HG03354 (cell line): ENCODE results near the gene THBS4.

Experiments used
- ATAC-seq: cut with Tn5 transposase; IDR thresholded peaks from one replicate; pipeline ENCODE4 v1.9.1; 2021; ENCODE audit warnings: mild to moderate bottlenecking; ENCODE audit not compliant: unreplicated experiment, poor library complexity, severe bottlenecking

THBS4 gene

DNA sequence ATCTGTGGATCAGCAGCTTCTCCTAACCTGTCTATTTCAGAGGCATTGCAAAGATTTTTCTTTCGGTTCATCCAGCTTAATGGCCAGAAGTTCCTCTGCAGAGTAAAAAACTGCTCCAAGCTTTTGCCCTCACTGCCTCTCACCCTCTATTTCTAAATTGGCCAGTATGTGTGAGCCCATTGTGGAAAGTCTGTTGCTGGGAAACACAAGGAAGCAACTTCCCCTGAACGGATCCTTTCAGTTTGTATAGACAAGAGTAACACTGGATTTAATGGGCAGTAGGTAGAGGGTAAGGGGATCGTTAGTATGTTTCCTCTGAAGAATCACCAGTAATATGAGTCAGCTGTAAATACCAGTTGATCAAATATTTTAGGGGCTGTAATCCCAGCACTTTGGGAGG, 7.2 kb downstream of the THBS4 start:
- ATAC-seq, result no peak

DNA sequence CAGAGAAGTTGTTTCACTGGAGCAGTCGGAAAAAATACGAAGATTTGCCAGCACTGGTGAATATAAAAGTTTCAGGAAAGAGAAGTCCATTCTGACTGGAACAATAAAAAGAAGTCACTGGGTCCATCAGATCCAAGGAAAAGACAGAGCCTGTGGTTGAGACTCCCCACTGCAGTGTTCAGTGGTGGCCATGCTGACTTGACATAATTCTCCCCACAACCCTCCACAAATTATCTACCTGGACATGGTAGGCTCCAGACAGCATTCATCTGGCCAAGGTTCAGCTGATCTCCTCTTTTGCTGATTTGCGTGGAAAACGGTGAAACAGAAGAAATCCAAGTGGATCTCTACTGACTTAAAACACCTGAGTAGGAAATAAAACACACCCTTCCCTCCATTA, 8.0 kb downstream of the THBS4 start:
- ATAC-seq, result no peak

DNA sequence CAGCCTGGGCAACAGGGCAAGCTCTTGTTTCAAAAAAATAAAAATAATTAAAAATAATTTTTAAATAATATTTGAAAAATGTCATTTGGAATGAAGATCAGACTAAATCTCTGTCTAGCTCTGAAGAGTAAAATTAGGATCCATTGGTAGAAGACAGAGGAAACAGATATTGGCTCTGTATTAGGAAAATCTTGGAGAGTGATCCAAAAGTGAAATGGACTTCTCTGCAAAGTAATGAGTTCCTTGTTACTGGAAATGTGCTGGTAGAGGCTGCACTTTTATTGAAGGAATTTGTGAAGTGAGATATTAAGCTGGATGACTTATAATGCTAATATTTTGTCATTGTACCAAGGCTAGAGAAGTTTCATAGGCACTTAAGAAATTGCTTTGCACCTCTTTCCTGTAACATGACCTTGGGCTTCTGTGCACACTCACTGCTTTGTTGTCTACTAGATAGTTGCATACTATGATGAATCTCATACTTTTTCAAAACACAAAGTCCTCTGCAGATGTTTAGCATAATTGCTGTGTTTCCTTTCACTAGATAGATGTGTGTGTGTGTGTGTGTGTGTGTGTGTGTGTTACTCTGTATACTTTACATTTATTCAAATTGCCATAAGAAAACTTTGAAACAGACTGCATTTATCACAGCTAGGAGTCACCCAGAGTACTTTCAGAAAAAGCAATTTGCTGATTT, 13.1 kb downstream of the THBS4 start:
- no peak for ATAC-seq

DNA sequence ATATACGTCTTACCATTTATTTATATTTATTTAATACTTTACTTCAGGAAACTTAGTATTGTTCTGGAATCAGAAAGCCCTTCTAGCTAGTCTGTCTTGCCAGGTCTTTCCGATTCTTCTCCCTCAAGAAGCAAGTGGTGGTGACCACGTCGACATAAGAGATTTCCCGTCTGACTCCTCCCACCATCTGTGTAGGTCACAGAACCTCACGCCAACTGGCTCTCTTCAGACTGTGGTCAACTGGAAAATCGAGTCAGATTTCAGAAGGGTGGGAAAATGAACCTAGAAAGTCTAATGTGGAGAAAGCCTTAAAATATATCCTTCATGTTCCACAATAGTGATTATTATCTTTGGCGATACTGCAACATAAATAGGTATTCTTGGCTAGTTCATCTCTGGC, 17.3 kb downstream of the THBS4 start:
- no peak for ATAC-seq

DNA sequence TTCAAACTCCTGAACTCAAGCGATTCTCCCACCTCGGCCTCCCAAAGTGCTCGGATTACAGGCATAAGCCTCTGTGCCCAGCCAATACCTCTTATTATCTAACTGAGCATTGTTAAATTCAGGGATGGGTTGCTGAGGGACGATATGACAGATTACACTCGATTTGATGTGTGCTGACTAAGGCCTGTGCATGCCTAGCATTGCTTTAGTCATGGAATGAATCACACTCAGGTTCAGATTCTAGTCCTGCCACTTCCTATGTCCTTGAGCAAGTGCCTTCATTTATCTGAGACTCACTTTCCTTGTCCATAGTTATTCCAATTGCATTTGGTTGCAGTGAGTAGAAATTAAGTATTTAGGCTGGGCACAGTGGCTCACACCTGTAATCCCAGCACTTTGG, 19.5 kb downstream of the THBS4 start:
- no peak for ATAC-seq

DNA sequence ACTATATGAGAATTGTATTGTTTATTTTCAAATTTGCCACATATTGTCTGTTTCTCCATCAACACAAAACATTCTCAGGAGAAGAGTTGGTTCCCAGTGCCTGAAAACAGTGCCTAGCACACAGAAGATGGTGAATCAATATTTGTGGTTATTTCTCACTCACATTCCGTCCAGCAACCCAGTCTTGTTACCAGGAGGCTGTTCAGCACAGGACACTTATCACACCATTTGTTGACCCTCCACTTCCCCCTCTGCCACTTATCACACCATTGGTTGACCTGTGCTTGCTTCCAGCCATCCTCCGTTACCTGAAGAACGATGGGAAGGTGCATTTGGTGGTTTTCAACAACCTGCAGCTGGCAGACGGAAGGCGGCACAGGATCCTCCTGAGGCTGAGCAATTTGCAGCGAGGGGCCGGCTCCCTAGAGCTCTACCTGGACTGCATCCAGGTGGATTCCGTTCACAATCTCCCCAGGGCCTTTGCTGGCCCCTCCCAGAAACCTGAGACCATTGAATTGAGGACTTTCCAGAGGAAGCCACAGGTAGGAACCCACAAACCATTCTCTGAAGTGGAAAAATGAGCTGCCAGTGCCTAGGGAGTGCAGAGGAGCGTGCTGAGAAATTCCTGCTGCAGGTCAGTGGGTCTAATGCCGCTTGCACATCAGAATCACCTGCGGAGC, 20.5 kb downstream of the THBS4 start:
- ATAC-seq, result no peak

DNA sequence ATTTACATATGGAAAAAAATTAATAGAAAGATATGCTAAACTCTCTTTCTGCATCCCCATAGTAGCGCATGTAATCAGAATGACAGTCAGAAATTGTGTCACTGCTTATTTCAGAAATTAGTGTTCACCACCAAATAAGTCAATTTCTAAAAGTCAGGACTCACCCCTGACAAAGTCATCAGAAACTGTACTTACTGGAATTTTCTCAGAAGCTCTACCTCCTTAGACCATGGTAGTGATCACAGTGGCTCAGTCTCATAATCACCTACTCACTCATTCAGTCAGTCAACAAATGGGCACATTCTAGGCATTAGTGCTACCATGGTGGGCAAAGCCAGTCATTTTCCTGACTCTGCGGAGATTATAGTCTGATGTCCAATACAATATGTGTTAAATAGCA, 22.0 kb downstream of the THBS4 start:
- ATAC-seq, result no peak

DNA sequence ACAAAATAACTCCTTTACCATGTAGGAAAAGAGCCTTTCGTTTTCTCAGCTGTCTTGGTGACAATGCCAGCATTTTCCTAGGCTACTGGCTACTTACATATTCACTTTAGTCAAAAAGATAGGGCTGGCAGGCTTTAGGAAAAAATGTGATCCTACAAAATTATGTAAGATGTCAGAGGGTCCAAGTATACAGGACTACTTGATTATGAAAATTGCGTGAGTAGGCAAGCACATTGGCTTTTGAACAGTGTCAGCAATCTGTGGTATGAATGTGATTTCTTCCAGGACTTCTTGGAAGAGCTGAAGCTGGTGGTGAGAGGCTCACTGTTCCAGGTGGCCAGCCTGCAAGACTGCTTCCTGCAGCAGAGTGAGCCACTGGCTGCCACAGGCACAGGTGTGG, 22.8 kb downstream of the THBS4 start:
- no peak for ATAC-seq

DNA sequence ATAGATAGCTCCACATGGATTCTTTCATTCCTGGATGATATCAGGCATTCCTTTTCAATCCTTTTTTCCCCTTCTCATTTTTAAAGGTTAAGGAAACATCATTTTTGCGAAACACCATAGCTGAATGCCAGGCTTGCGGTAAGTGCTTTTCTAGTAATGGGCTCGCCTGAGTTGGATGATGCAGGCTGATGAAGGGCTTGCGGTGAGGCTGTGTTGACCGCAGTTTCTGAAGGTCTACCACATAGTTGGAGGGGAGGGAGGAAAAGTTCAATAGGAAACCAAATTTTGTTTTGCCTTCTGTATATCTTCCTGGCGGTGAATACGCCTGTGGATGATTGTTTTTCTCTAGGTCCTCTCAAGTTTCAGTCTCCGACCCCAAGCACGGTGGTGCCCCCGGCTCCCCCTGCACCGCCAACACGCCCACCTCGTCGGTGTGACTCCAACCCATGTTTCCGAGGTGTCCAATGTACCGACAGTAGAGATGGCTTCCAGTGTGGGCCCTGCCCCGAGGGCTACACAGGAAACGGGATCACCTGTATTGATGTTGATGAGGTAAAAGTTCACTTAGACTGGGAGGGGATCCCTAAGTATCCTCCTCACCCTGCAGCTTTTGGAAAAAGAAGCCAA, 24.3 kb downstream of the THBS4 start:
- no peak for ATAC-seq

DNA sequence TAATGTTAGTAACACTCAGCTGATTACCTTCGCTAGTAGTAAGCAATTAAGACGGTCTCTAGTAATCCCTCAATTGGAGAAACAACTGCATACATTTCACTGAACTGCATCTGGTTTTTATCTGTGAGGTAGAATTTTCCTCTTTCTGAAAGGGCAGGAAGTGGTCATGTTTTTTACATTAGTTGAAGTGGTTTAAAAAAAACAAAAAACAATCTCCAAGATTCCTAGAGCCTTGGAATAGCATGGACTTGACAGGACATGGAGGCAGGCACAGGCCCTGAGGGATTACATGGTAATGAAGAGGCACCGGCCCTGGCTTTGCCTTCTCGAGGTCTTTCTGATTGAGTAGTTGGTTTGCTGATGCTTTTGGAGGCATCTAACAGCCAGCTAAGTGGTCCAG, 25.8 kb downstream of the THBS4 start:
- ATAC-seq, result no peak

DNA sequence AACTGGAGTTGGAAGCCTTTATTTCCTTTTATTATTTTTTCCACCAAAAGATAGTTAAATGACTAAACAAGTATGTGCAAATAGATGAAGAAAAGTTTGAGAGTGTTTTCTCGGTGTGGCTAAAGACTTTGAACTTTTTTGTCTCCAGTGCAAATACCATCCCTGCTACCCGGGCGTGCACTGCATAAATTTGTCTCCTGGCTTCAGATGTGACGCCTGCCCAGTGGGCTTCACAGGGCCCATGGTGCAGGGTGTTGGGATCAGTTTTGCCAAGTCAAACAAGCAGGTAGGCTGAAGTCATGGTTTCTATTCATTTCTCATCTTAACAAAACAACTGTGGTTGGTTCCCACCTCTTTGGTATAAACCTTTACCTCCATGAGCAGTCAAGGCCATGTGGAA, 26.4 kb downstream of the THBS4 start:
- ATAC-seq, result no peak

DNA sequence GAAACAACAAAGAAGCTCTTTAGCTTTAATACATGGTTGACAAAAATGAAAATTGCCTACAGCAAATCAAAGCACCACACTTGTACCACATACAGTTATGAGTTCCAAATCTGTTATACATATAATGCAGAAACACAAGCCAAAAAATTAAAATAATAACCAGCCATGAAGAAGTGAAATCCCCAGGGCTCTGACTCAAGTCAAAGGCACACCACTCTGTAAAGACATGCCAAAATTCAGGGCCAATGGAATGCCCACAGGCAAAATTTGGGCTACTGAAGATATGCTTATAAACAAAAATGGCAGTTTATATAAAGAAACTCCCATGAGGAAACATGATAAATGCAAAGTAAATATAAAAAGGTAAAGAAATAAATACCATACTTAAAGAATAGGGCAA, 29.0 kb downstream of the THBS4 start:
- no peak for ATAC-seq

DNA sequence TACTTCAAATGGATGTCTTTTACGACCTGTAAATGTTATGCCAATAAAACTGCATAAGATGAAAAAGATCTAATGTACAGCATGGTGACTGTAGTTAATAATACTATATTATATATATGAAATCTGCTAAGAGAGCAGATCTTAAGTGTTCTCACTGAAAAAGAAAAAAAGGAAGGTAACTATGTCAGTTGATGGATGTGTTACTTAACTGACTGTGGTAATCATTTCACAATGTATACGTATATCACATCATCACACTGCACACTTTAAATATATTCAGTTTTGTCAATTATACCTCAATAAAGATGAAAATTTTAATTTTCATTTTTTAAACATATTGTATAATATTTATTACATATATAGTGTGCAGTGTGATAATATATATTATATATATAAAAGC, 31.9 kb downstream of the THBS4 start:
- ATAC-seq, result no peak

DNA sequence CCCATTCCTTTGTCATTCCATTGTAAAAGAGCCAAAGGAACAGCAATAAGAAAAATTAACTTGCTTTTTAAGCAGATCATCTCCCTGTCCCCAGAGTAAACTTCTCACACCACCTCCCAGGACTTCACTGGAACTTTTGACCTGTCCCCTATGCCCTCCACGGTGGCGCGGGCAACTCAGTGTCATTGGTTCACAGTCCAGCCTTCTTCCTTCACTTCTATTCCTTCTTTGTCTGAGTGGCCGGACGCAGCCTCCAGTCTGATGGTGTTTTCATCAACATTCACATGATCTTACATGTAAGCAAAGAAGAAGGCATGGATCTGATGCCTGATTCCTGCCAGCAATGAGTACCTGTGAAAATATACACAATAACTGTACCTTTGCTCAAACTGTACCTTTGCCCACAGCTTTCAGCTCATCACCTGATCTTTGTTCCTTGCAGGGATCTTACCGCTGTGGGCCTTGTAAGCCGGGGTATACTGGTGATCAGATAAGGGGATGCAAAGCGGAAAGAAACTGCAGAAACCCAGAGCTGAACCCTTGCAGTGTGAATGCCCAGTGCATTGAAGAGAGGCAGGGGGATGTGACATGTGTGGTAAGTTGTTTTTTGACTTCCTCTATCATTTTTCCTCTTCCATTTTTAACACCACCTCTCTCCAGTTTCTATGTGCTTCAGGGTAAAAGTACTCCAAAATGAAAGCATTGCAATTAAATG, 32.5 kb downstream of the THBS4 start:
- no peak for ATAC-seq

DNA sequence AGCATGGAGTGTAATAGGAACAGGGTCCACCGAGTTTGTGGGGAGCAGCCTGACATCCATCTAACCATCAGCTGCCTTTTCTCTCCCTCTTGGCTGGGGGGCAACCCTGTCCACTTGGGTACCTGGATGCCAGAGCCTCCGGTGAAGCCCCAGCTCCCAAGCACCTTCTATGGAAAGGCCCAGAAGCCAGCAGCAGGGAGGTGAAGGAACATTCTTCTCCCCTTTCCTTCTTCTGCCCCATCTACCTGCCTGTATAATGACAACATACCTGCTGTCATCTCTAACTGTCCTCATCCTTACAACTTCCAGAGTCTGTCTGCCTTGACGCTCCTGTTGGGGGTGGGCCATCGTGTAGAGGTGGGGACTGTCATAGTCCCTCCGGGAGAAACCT, 33.1 kb downstream of the THBS4 start:
- no peak for ATAC-seq

DNA sequence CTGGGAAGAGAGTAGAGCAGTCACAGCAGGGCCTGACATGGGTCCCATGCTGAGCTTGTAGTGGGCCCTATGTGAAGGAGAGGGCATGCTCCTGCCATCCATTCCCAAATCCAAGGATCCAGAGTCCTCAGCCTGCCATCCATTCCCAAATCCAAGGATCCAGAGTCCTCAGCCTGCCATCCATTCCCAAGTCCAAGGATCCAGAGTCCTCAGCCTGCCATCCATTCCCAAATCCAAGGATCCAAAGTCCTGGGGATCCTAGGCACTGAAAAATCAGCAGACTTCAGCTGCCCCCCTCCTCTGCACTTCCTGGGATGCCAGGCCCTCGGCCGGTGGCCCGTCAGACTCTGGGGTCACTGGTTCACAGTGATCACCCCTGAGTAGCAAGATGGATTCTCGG, 33.6 kb downstream of the THBS4 start:
- no peak for ATAC-seq

DNA sequence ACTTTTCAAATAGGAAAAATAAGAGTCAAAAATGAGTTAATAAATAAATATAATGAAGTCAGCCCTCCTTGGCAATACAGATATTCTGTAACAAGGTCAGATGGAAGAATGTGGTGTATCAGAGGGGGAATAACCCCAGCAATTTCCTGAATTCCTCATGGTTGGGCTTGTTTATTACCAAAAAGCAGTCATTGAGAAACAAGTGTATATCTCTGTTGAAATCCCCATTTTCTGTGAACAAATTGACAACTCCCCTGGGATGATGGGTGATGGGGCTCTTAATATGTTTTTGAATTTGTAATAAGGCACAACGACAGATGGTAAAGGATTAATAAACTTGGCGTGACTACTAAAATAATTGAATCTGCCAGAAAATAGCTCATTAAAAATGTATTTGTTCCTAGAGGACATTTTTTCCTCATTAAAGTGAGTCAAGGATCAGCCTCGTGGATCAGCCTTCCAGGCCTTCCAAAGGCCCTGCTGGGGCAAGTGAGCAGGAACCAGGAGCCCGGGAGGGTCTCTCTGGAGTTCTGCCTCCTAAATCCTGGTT, 34.2 kb downstream of the THBS4 start:
- no peak for ATAC-seq

DNA sequence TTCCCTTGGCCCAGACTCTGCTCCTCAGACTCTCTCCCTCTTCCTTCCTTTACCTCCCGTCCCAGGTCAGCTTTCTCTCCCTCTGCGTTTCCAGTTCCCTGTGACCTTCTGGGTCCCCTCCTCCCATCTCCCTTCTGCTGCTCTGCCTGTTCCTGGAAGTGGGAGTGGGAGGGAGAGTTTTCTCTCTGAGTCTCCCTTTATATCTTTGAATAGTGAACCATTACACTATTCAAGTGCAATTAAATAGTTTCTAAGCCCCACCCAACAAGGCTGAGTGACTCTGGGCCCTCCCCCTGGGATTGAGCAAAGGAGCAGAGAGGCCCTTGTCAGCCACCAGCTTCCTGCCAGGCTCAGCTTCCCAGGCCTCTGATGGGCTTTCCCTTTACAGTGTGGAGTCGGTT, 34.8 kb downstream of the THBS4 start:
- no peak for ATAC-seq

DNA sequence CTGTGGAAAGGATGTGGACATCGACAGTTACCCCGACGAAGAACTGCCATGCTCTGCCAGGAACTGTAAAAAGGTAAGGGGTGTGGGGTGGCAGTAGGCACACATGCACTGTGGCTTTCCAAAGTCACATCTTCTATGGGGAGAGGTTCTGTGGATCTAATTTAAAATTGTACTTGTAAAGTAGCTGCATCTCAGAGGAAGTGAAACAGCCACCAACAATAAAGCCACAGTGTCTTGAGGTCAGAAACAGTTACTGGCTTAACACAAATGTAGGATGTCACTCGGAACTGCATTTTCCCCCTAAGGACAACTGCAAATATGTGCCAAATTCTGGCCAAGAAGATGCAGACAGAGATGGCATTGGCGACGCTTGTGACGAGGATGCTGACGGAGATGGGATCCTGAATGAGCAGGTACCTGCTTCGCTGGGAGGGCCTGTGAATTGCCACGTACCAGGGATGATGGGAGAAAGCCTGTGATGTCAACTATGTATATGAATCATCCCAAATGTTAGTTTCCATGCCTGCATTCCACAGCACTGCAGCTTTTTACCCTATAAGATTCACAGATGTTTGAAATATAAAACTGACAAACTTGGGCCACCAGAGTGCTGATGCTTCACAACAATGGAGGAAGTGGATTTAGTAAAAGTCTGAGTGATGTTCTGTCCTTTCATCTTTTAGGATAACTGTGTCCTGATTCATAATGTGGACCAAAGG, 35.3 kb downstream of the THBS4 start:
- peak; percentile 48 for ATAC-seq

DNA sequence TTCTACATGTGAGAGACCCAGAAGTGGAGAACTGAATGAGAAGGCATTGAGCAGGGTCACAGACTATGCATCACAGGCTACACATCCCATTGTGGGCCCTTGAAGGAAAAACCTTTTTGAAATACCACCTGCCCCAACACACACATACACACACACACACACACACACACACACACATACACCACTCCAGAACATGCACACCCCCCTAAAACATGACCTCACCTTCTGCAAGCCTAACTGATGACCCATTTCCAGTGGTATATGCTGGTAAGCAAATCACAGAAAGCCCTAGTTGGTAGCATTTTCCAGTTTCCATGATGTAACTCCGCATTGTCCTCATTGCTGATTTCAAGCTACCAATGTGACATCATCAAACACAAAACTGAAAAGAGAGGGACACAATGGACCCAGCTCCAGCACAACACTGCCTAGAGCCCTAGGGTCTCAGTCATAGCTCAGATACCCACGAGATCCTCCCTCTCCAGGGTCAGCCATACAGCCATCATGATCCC, 36.4 kb downstream of the THBS4 start:
- ATAC-seq, result no peak
